ENCODE measurements around the gene FBN3.

FBN3 gene

GRCh38 chr19:8088752-8089663 lies 60.4 kb downstream of the FBN3 start:
- DNase-seq = no peak

- no peak for DNase-seq
These were observed 61.5 kb downstream of the FBN3 start for GRCh38 chr19:8087876-8088275.

- DNase-seq = no peak
These were observed 62.5 kb downstream of the FBN3 start for GRCh38 chr19:8086849-8087248.

GRCh38 chr19:8085598-8086408 lies 63.6 kb downstream of the FBN3 start:
- no peak for DNase-seq

GRCh38 chr19:8084152-8084551 lies 65.2 kb downstream of the FBN3 start:
- no peak for DNase-seq

- DNase-seq = no peak
These were observed 66.3 kb downstream of the FBN3 start for GRCh38 chr19:8083141-8083540.

GRCh38 chr19:8081569-8082550 lies 67.5 kb downstream of the FBN3 start:
- no peak for DNase-seq

GRCh38 chr19:8080832-8081231 lies 68.6 kb downstream of the FBN3 start:
- DNase-seq = no peak

GRCh38 chr19:8079988-8080387 lies 69.4 kb downstream of the FBN3 start:
- no peak for DNase-seq

GRCh38 chr19:8075158-8076074 lies 74.0 kb downstream of the FBN3 start:
- DNase-seq = no peak

GRCh38 chr19:8074501-8074900 lies 74.9 kb downstream of the FBN3 start:
- DNase-seq = no peak

- no peak for DNase-seq
These were observed 77.5 kb downstream of the FBN3 start for GRCh38 chr19:8071912-8072311.

GRCh38 chr19:8069096-8069973 lies 80.1 kb downstream of the FBN3 start:
- no peak for DNase-seq

GRCh38 chr19:8065875-8066261 lies 83.5 kb downstream of the FBN3 start:
- DNase-seq = no peak

GRCh38 chr19:8064911-8065874 lies 84.2 kb downstream of the FBN3 start:
- DNase-seq = no peak

- no peak for DNase-seq
These were observed 91.7 kb downstream of the FBN3 start for GRCh38 chr19:8057545-8058270.

- DNase-seq = no peak
These were observed 92.9 kb downstream of the FBN3 start for GRCh38 chr19:8056533-8056932.

GRCh38 chr19:8054169-8054568 lies 95.2 kb downstream of the FBN3 start:
- DNase-seq = no peak

GRCh38 chr19:8052464-8052859 lies 96.9 kb downstream of the FBN3 start, which contains the start of gene CCL25:
CCL25 (plus strand) TSS chr19:8052760; CDS start chr19:8053050, 290 bp downstream.
- no peak for DNase-seq

All from activated naive CD4-positive, alpha-beta T cell (primary cell).